K562 (cell line): ENCODE measurements around the gene CD34.

ENCODE experiments used
- JUNB ChIP-seq: fragments of 450-650 bp; formaldehyde crosslinking; conservative IDR thresholded peaks from 2 replicates; pipeline ENCODE4 v1.4.0; 2020; ENCODE audit warnings: mild to moderate bottlenecking
- TCF7 ChIP-seq: sonication (generic); IDR thresholded peaks from 2 replicates; pipeline ENCODE4 v1.6.1; 2016; ENCODE audit warnings: antibody characterized with exemption, borderline replicate concordance

DNA sequence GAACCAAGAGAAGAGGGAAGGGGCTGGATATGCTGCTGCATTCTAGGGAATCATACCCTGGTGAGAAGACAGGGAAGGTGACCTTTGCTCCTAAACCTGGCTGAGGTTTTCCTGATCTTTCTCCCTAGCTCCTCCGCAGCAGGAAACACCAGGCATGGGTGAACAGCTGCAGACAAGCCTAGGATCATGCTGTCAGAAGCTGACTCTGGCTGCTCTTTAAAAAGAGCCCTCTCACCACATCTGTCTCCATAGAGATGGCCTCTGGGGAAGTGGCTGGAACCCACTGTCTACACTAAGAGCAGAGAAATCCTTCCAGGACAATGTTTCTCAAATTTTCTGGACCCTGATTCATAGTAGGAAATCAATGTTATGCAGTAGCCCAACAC lies 57.6 kb downstream of the CD34 start:
- TF ChIP-seq JUNB (CRISPR knock-in tag), result no peak
- TF ChIP-seq TCF7, result no peak
